ENCODE measurements around the gene USP24. TPM values are rescaled to one million over a fixed set of nuclear protein-coding genes. Genes with fewer than 3 reads are reported as not detected.

Gene USP24
- total RNA-seq, 5 donors from 2014 or later (not counting 1 experiment from before 2014, with no cell fraction given): 58.9 to 90.7 (median 64.0) TPM

DNA sequence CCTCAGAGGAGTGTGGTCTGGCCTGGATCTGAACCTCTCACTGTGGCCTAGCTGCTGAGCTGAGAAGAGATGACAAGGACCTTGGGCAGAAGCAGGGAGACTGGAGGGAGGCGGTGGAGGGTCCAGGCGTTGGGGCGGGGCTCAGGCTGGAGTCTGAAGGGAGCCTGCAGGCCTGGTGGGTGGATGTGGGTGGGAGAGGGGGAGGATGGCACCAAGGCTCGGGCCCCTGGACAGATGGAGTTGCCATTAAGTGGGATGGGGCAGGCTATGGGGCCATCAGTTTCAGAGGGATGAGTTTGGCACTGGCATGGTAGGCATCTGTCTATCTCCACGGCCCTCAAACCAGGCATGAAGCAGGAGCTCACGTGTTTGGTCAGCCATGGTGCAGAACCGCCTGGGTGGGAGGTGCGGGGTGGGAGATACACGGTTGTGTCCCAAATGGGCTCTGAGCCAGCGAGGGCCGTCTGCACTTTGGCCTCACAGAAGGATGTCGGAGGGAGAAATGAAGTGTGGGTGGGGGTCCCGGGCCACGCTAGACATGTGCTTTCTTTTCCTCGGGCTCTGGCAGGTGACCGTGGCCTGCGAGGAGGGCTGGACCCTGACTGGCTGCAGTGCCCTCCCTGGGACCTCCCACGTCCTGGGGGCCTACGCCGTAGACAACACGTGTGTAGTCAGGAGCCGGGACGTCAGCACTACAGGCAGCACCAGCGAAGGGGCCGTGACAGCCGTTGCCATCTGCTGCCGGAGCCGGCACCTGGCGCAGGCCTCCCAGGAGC lies 152.2 kb downstream of the USP24 start:
- Histone ChIP-seq H3K36me3 (ENCODE audit: control insufficient read depth in 2 of 2, extremely low read depth in 1 of 2, insufficient read depth in 1 of 2, low read length in 1 of 2) (peaks cover 4 to 13% of the 10 kb centered on the region in 2 donors), H3K4me1 (ENCODE audit: control insufficient read depth in 1 of 2, extremely low read depth in 1 of 2, insufficient read depth in 2 of 2, low read length in 2 of 2) (no peaks in the 10 kb centered on the region), H3K27me3 (replicated peaks in 1 of 2; ENCODE audit: control insufficient read depth in 2 of 2, extremely low read depth in 1 of 2, insufficient read depth in 2 of 2, low read length in 1 of 2) (peaks cover 0 to 5% of the 10 kb centered on the region in 2 experiments), H3K4me3 (ENCODE audit: control insufficient read depth in 1 of 2, extremely low read depth in 1 of 2, low read length in 1 of 2) (no peak overlapping the region), H3K9me3 (no peaks in the 10 kb centered on the region), H3K27ac (ENCODE audit: low read length) (no peak overlapping the region)
- H3K27me3 Mint-ChIP-seq: no peaks in the 10 kb centered on the region
- no peak for DNase-seq
- POLR2A ChIA-PET: no interaction called here
- no peak for ATAC-seq (replicated peaks in 1 of 4)
- peaks cover 15% of the 10 kb centered on the region for H3K36me3 Mint-ChIP-seq
- 94% methylated on average over 24 of the region's 29 CpGs for WGBS (ENCODE audit: insufficient coverage)
- H3K4me1 Mint-ChIP-seq: no peaks in the 10 kb centered on the region
- CTCF ChIA-PET: interaction anchor here in 1 of 2 donors (0.8 kb wide), 1 partner anchor 17 kb away, joined by 5 read pairs; no protein-coding TSS in a partner anchor
- no peak overlapping the region for H3K27ac Mint-ChIP-seq
- H3K4me3 Mint-ChIP-seq: no peak overlapping the region
- no peaks in the 10 kb centered on the region for H3K9me3 Mint-ChIP-seq

DNA sequence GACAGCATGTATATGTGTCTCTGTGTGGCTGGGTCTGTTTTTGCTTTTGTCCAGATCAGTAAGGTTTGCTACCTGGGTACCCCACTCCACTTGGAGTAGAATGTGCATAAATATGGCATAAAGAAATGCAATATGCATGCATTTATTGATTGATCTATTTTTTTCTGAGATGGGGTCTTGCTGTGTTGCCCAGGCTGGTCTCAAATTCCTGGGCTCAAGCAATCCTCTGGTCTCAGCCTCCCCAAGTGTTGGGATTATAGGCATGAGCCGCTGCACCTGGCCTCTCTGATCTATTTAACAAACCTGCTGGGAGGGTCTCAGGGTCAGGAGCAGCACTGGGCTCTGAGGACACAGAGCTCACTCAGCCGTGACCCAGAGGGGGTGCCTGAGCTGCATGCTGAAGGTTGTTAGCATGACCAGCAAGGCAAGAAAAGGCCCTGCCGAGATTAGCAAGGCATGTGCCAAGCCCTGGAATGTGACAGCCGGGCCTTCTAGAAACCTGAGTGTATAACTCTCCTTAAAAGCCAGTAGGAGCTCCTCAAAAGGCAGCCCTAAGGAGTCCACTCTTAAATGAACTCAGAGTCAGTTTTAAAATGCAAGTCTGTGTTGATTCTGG lies 153.3 kb downstream of the USP24 start:
- WGBS (ENCODE audit: insufficient coverage): 80% methylated on average over 4 of the region's 4 CpGs
- no peaks in the 10 kb centered on the region for H3K4me1 Mint-ChIP-seq
- no peak for ATAC-seq (replicated peaks in 1 of 4)
- H3K27me3 ChIP-seq (replicated peaks in 1 of 2; ENCODE audit: control insufficient read depth in 2 of 2, extremely low read depth in 1 of 2, insufficient read depth in 2 of 2, low read length in 1 of 2): peaks cover 0 to 5% of the 10 kb centered on the region in 2 experiments
- H3K36me3 ChIP-seq (ENCODE audit: control insufficient read depth in 2 of 2, extremely low read depth in 1 of 2, insufficient read depth in 1 of 2, low read length in 1 of 2): peaks cover 2 to 3% of the 10 kb centered on the region in 2 donors
- H3K4me1 ChIP-seq (ENCODE audit: control insufficient read depth in 1 of 2, extremely low read depth in 1 of 2, insufficient read depth in 2 of 2, low read length in 2 of 2): no peaks in the 10 kb centered on the region
- H3K36me3 Mint-ChIP-seq: peaks cover 8% of the 10 kb centered on the region
- H3K27ac ChIP-seq (ENCODE audit: low read length): no peak overlapping the region
- H3K27ac Mint-ChIP-seq: no peak overlapping the region
- H3K4me3 Mint-ChIP-seq: no peak overlapping the region
- H3K9me3 Mint-ChIP-seq: no peaks in the 10 kb centered on the region
- no peak for DNase-seq
- ChIA-PET CTCF (interaction anchor here in 1 of 2 donors (0.5 kb wide), 1 partner anchor 8 kb away, joined by 4 read pairs; no protein-coding TSS in a partner anchor), POLR2A (no interaction called here)
- no peak overlapping the region for H3K4me3 ChIP-seq (ENCODE audit: control insufficient read depth in 1 of 2, extremely low read depth in 1 of 2, low read length in 1 of 2)
- H3K9me3 ChIP-seq: no peaks in the 10 kb centered on the region
- H3K27me3 Mint-ChIP-seq: no peaks in the 10 kb centered on the region

DNA sequence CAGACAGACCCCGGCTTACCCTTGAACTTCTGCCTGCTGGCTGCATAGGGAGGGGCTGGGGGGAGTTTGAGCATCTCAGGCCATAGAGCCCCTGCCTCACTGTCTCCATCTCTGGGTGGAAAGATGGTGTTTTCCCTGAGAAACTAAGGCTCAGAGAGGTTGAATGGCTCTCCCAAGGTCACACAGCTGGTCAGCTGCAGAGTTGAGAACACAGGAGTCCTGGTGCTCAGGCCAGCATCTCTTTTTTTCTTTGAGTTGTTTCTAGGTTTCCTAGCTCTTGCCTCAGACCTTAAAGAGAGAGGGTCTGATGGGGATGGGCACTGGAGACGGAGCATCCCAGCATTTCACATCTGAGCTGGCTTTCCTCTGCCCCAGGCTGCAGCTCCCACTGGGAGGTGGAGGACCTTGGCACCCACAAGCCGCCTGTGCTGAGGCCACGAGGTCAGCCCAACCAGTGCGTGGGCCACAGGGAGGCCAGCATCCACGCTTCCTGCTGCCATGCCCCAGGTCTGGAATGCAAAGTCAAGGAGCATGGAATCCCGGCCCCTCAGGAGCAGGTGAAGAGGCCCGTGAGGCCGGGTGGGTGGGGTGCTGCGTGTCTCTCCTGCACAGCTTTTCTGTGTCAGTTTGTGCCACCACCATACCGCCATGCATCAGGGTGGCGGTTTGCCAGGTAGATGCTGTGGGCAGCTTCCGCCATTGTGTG lies 154.0 kb downstream of the USP24 start:
- no peak for DNase-seq
- Mint-ChIP-seq H3K27me3 (no peaks in the 10 kb centered on the region), H3K27ac (no peak overlapping the region), H3K36me3 (peaks cover under 1% of the 10 kb centered on the region), H3K4me3 (no peak overlapping the region), H3K4me1 (no peaks in the 10 kb centered on the region), H3K9me3 (no peaks in the 10 kb centered on the region)
- Histone ChIP-seq H3K27ac (ENCODE audit: low read length) (no peak overlapping the region), H3K36me3 (ENCODE audit: control insufficient read depth in 2 of 2, extremely low read depth in 1 of 2, insufficient read depth in 1 of 2, low read length in 1 of 2) (no peaks in the 10 kb centered on the region), H3K9me3 (no peaks in the 10 kb centered on the region), H3K4me1 (ENCODE audit: control insufficient read depth in 1 of 2, extremely low read depth in 1 of 2, insufficient read depth in 2 of 2, low read length in 2 of 2) (no peaks in the 10 kb centered on the region), H3K27me3 (replicated peaks in 1 of 2; ENCODE audit: control insufficient read depth in 2 of 2, extremely low read depth in 1 of 2, insufficient read depth in 2 of 2, low read length in 1 of 2) (peaks cover 0 to 5% of the 10 kb centered on the region in 2 experiments), H3K4me3 (ENCODE audit: control insufficient read depth in 1 of 2, extremely low read depth in 1 of 2, low read length in 1 of 2) (no peak overlapping the region)
- CTCF ChIA-PET: interaction anchor here in 1 of 2 donors (0.5 kb wide), 1 partner anchor 9 kb away, joined by 4 read pairs; no protein-coding TSS in a partner anchor
- ATAC-seq (replicated peaks in 1 of 4): no peak
- POLR2A ChIA-PET: no interaction called here
- 86% methylated on average over 11 of the region's 13 CpGs for WGBS (ENCODE audit: insufficient coverage)

DNA sequence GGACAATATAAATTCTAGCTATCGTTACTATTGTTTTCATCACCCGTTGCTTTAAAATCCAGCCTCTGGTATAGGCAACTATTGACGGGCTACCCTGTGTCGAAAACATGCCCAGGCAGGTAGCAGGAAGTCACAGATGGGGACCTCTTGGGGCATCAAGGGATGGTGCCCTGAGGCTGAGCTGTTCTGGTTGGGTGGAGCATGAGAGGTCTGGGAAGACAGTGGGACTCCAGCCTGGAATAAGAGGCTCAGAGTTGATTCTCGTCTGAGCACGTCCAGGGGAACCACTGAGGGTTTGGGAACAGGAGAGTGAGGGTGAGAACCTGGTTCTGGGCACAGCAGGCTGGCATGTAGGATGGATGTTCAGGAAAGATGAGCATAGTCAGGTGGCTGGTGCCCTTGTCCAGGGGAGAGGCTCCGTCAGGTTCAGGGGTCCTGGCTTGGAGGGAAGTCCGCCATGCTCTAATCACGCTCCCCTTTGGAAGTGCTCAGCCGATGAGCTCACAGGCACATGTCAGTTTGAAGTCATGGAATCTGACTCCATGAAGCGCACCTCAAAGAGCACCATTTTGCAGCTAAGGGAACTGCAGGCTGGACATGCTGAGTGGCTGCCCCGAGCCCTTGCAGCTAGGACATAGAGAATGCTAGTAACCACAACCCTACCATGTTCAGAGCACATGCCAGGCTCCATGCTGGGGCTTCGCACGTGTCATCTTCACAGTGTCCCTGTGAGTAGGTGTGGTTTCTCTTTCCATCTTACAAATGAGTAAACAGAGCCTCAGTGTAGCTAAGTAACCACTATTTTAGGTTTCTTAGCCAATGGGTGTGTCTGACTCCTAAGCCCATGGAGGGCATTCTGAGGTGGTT lies 154.8 kb downstream of the USP24 start:
- WGBS (ENCODE audit: insufficient coverage): 91% methylated on average over 12 of the region's 14 CpGs
- DNase-seq: no peak
- Mint-ChIP-seq H3K4me3 (no peak overlapping the region), H3K27ac (no peak overlapping the region), H3K27me3 (no peaks in the 10 kb centered on the region), H3K4me1 (no peaks in the 10 kb centered on the region), H3K36me3 (no peaks in the 10 kb centered on the region), H3K9me3 (no peaks in the 10 kb centered on the region)
- ChIA-PET POLR2A (no interaction called here), CTCF (no interaction called here)
- no peak for ATAC-seq (replicated peaks in 1 of 4)
- Histone ChIP-seq H3K4me3 (ENCODE audit: control insufficient read depth in 1 of 2, extremely low read depth in 1 of 2, low read length in 1 of 2) (no peak overlapping the region), H3K9me3 (no peaks in the 10 kb centered on the region), H3K4me1 (ENCODE audit: control insufficient read depth in 1 of 2, extremely low read depth in 1 of 2, insufficient read depth in 2 of 2, low read length in 2 of 2) (no peaks in the 10 kb centered on the region), H3K27me3 (replicated peaks in 1 of 2; ENCODE audit: control insufficient read depth in 2 of 2, extremely low read depth in 1 of 2, insufficient read depth in 2 of 2, low read length in 1 of 2) (peaks cover 0 to 5% of the 10 kb centered on the region in 2 experiments), H3K27ac (ENCODE audit: low read length) (no peak overlapping the region), H3K36me3 (ENCODE audit: control insufficient read depth in 2 of 2, extremely low read depth in 1 of 2, insufficient read depth in 1 of 2, low read length in 1 of 2) (no peaks in the 10 kb centered on the region)

DNA sequence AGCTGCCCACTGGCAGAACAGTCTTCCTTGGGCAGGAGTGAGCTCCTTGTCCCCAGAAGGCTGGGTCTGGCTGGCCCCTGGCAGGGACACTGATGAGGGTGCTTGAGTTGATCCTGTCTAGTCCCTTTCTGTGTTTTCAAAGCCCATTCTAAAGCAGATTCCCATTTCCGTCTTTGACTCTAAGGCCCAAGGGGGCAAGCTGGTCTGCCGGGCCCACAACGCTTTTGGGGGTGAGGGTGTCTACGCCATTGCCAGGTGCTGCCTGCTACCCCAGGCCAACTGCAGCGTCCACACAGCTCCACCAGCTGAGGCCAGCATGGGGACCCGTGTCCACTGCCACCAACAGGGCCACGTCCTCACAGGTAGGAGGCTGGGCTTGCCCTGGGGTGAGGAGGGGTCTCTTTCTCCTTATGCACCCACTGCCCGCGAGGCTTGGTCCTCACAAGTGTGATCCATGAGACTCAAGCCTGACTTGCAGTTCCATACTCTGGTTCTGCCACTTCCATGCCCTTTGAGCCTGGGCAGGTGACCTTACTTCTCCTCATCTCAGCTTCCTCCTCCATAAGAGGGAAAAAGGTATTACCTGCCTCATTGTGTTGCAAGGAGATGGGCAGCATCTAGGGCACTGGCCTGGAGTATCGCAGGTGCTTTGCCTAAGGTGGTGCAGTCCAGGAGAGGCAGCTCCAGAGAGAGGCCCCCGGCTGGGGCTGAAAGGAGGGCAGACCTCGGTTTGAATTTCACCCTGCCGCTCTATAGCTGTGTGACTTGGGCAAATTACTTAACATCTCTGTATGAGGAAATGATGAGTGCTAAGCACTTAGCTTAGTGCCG lies 155.6 kb downstream of the USP24 start:
- Histone ChIP-seq H3K9me3 (no peaks in the 10 kb centered on the region), H3K4me3 (ENCODE audit: control insufficient read depth in 1 of 2, extremely low read depth in 1 of 2, low read length in 1 of 2) (no peak overlapping the region), H3K36me3 (ENCODE audit: control insufficient read depth in 2 of 2, extremely low read depth in 1 of 2, insufficient read depth in 1 of 2, low read length in 1 of 2) (no peaks in the 10 kb centered on the region), H3K27ac (ENCODE audit: low read length) (no peak overlapping the region), H3K27me3 (replicated peaks in 1 of 2; ENCODE audit: control insufficient read depth in 2 of 2, extremely low read depth in 1 of 2, insufficient read depth in 2 of 2, low read length in 1 of 2) (peaks cover 0 to 5% of the 10 kb centered on the region in 2 experiments), H3K4me1 (ENCODE audit: control insufficient read depth in 1 of 2, extremely low read depth in 1 of 2, insufficient read depth in 2 of 2, low read length in 2 of 2) (no peaks in the 10 kb centered on the region)
- Mint-ChIP-seq H3K27me3 (no peaks in the 10 kb centered on the region), H3K4me3 (no peak overlapping the region), H3K9me3 (no peaks in the 10 kb centered on the region), H3K36me3 (no peaks in the 10 kb centered on the region), H3K4me1 (no peaks in the 10 kb centered on the region), H3K27ac (no peak overlapping the region)
- POLR2A ChIA-PET: no interaction called here
- CTCF ChIA-PET: no interaction called here
- WGBS (ENCODE audit: insufficient coverage): 98% methylated on average over 5 of the region's 14 CpGs
- DNase-seq (no peak), ATAC-seq (replicated peaks in 1 of 4) (no peak)
